GM23338 (cell line): ENCODE data around the gene CLDN1. TPM values are rescaled to one million over a fixed set of nuclear protein-coding genes. Genes with fewer than 3 reads are reported as not detected.

Experiments
- ATAC-seq: fragments of 200-7000 bp; cut with Tn5 transposase; 3 replicates; pipeline ENCODE4 v1.9.1; 2020
- DNase-seq: peaks from one replicate; pipeline ENCODE4 v3.0.0-alpha.2; 2015; ENCODE audit warnings: low spot score
- H2AFZ ChIP-seq: fragments of 200-600 bp; sonication (generic); 2 replicates; pipeline ENCODE4 v1.8.0; 2016; ENCODE audit warnings: antibody characterized with exemption, mild to moderate bottlenecking, moderate library complexity
- H3F3A ChIP-seq: fragments of 200-600 bp; sonication (generic); replicated peaks from 2 replicates; pipeline ENCODE4 v1.8.0; 2017; ENCODE audit warnings: antibody characterized with exemption, mixed run types, low read depth
- H3K27ac ChIP-seq: fragments of 200-600 bp; sonication (generic); 2 replicates; pipeline ENCODE4 v1.6.1; 2016; ENCODE audit warnings: low read depth
- H3K27me3 ChIP-seq: fragments of 200-600 bp; sonication (generic); 2 replicates; pipeline ENCODE4 v1.8.0; 2016; ENCODE audit warnings: mild to moderate bottlenecking, mixed run types, moderate library complexity; ENCODE audit not compliant: insufficient read depth
- H3K36me3 ChIP-seq: fragments of 200-600 bp; sonication (generic); 2 replicates; pipeline ENCODE4 v1.8.0; 2016; ENCODE audit warnings: mild to moderate bottlenecking; ENCODE audit not compliant: insufficient read depth
- H3K4me1 ChIP-seq: fragments of 200-600 bp; sonication (generic); 2 replicates; pipeline ENCODE4 v1.8.0; 2016; ENCODE audit warnings: mild to moderate bottlenecking, moderate library complexity; ENCODE audit not compliant: insufficient read depth
- H3K4me2 ChIP-seq: fragments of 200-600 bp; sonication (generic); 2 replicates; pipeline ENCODE4 v1.7.1; 2017; ENCODE audit warnings: mixed run types
- H3K4me3 ChIP-seq: fragments of 200-600 bp; sonication (generic); 2 replicates; pipeline ENCODE4 v1.6.1; 2016; ENCODE audit warnings: mixed run types
- H3K79me2 ChIP-seq: fragments of 200-600 bp; sonication (generic); replicated peaks from 2 replicates; pipeline ENCODE4 v1.8.0; 2017; ENCODE audit warnings: mild to moderate bottlenecking; ENCODE audit not compliant: insufficient read depth
- H3K9me2 ChIP-seq: fragments of 200-600 bp; sonication (generic); 2 replicates; pipeline ENCODE4 v1.8.0; 2017; ENCODE audit not compliant: insufficient read depth
- H4K20me1 ChIP-seq: fragments of 200-600 bp; sonication (generic); replicated peaks from 2 replicates; pipeline ENCODE4 v1.8.0; 2017; ENCODE audit warnings: mild to moderate bottlenecking; ENCODE audit not compliant: insufficient read depth
- H3K27ac Mint-ChIP-seq: 2 replicates; pipeline ENCODE4 v1.8.0; 2020; ENCODE audit warnings: inconsistent platforms, mild to moderate bottlenecking, moderate library complexity, mixed read lengths
- H3K27me3 Mint-ChIP-seq: 3 replicates; pipeline ENCODE4 v1.8.0; 2022; ENCODE audit warnings: low read depth, mild to moderate bottlenecking, moderate library complexity, mixed read lengths, inconsistent platforms; ENCODE audit not compliant: insufficient read depth, poor library complexity
- H3K36me3 Mint-ChIP-seq: 3 replicates; pipeline ENCODE4 v1.8.0; 2021; ENCODE audit warnings: low read depth, mild to moderate bottlenecking, inconsistent platforms, moderate library complexity, mixed read lengths
- H3K4me1 Mint-ChIP-seq: 3 replicates; pipeline ENCODE4 v1.8.0; 2020; ENCODE audit warnings: mild to moderate bottlenecking, inconsistent platforms, mixed read lengths
- H3K4me3 Mint-ChIP-seq: 3 replicates; pipeline ENCODE4 v1.8.0; 2021; ENCODE audit warnings: moderate library complexity, mild to moderate bottlenecking, inconsistent platforms, mixed read lengths
- H3K9me3 Mint-ChIP-seq: 3 replicates; pipeline ENCODE4 v1.8.0; 2020; ENCODE audit warnings: moderate library complexity, mild to moderate bottlenecking, inconsistent platforms, mixed read lengths
- CREB1 ChIP-seq: fragments of 250-450 bp; sonication (Bioruptor Pico); IDR thresholded peaks from 2 replicates; pipeline ENCODE4 v1.5.0; 2020; ENCODE audit warnings: low read depth, mild to moderate bottlenecking, moderate library complexity
- CTCF ChIP-seq, 2 experiments: fragments of 200-600 bp in 1 of 2; sonication (generic) in 1 of 2; conservative IDR thresholded peaks; 2 replicates each; pipeline versions ENCODE4 v1.5.1 to v1.6.1; 2016 to 2017; ENCODE audit warnings: antibody characterized with exemption in 2 of 2, low read depth in 2 of 2, mild to moderate bottlenecking in 2 of 2, moderate library complexity in 1 of 2
- ETS1 ChIP-seq: IDR thresholded peaks from 2 replicates; pipeline ENCODE4 v1.6.1; 2016; ENCODE audit warnings: antibody characterized with exemption
- EZH2 ChIP-seq: fragments of 200-600 bp; sonication (generic); IDR thresholded peaks from one replicate; pipeline ENCODE4 v1.8.0; 2017; ENCODE audit warnings: antibody characterized with exemption, mild to moderate bottlenecking, low read depth; ENCODE audit not compliant: unreplicated experiment
- EZH2phosphoT487 ChIP-seq: fragments of 200-600 bp; sonication (generic); IDR thresholded peaks from one replicate; pipeline ENCODE4 v1.8.1; 2018; ENCODE audit warnings: antibody characterized with exemption; ENCODE audit not compliant: unreplicated experiment
- JUNB ChIP-seq: IDR thresholded peaks from one replicate; pipeline ENCODE4 v1.6.1; 2016; ENCODE audit warnings: antibody characterized with exemption; ENCODE audit not compliant: unreplicated experiment
- NANOG ChIP-seq: IDR thresholded peaks from 2 replicates; pipeline ENCODE4 v1.6.1; 2016; ENCODE audit warnings: antibody characterized with exemption, borderline replicate concordance
- POLR2AphosphoS5 ChIP-seq: IDR thresholded peaks from 2 replicates; pipeline ENCODE4 v1.6.1; 2016; ENCODE audit warnings: antibody characterized with exemption, low read depth
- REST ChIP-seq: IDR thresholded peaks from one replicate; pipeline ENCODE4 v1.6.1; 2018; ENCODE audit warnings: antibody characterized with exemption; ENCODE audit not compliant: unreplicated experiment
- STAT1 ChIP-seq: IDR thresholded peaks from one replicate; pipeline ENCODE4 v1.6.1; 2016; ENCODE audit warnings: antibody characterized with exemption; ENCODE audit not compliant: unreplicated experiment
- ZNF114 ChIP-seq: fragments of 250-450 bp; sonication (Bioruptor Pico); IDR thresholded peaks from 2 replicates; pipeline ENCODE4 v1.5.0; 2020; ENCODE audit warnings: mild to moderate bottlenecking, moderate library complexity
- ZNF331 ChIP-seq: fragments of 250-450 bp; sonication (Bioruptor Pico); IDR thresholded peaks from 2 replicates; pipeline ENCODE4 v1.5.0; 2020; ENCODE audit warnings: low read depth, mild to moderate bottlenecking, moderate library complexity
- ZNF462 ChIP-seq: fragments of 250-450 bp; sonication (Bioruptor Pico); IDR thresholded peaks from 2 replicates; pipeline ENCODE4 v1.5.0; 2020; ENCODE audit warnings: mild to moderate bottlenecking, moderate library complexity
- polyA plus RNA-seq: library from polyadenylated mRNA; unstranded; fragments of >200 nt; fragmentation: Nextera tagmentation; extraction: Ambion mirVana; gene quantifications from 2 replicates; pipeline ENCODE4 v1.2.1, GENCODE V29; 2016
- total RNA-seq: library from RNA; depleted of rRNA; stranded (reverse); fragments of >200 nt; shearing (Covaris generic); gene quantifications from 2 replicates; pipeline ENCODE4 v1.2.3, GENCODE V29; 2014

CLDN1 gene
- total and polyA plus RNA-seq, 2 experiments from 2014 or later: 2.5 to 4.6 TPM

- no peak overlapping the region for H3K27ac ChIP-seq
- H3K27me3 ChIP-seq: no peaks in the 10 kb centered on the region
- DNase-seq: no peak
- no peaks in the 10 kb centered on the region for H3K9me3 Mint-ChIP-seq
- peaks cover 5% of the 10 kb centered on the region; the same call in 1 of the 2 replicates for H3K9me2 ChIP-seq
- no peak overlapping the region for H3K4me3 Mint-ChIP-seq
- no peaks in the 10 kb centered on the region for H3K79me2 ChIP-seq
- TF ChIP-seq NANOG (no peak), ZNF331 (CRISPR knock-in tag) (no peak), ZNF462 (CRISPR knock-in tag) (no peak), EZH2 (no peak), REST (no peak), CREB1 (CRISPR knock-in tag) (no peak), POLR2AphosphoS5 (no peak), ZNF114 (no peak), CTCF (conservative IDR thresholded peaks at IDR 0.05; ENCODE audit: low read depth in 2 of 2) (no peak), JUNB (no peak), ETS1 (no peak), EZH2phosphoT487 (no peak), STAT1 (no peak)
- ATAC-seq: no peak
- no peak overlapping the region for H3K4me2 ChIP-seq
- no peaks in the 10 kb centered on the region for H3K36me3 Mint-ChIP-seq
- H3K4me3 ChIP-seq: no peak overlapping the region
- H3K4me1 Mint-ChIP-seq: peaks cover 6% of the 10 kb centered on the region; the same call in 2 of the 3 replicates
- H3K36me3 ChIP-seq: no peaks in the 10 kb centered on the region
- no peaks in the 10 kb centered on the region for H3K4me1 ChIP-seq
- H2AFZ ChIP-seq: no peak overlapping the region
- H3K27ac Mint-ChIP-seq: no peak overlapping the region
- no peaks in the 10 kb centered on the region for H4K20me1 ChIP-seq
- no peaks in the 10 kb centered on the region for H3K27me3 Mint-ChIP-seq
- no peaks in the 10 kb centered on the region for H3F3A ChIP-seq
Measured at GRCh38 chr3:190265796-190266195, 56.5 kb downstream of the CLDN1 start.
